Brain microvascular endothelial cell (primary cell): ENCODE results near the gene DYSF.

Experiments
- DNase-seq: peaks from one replicate; pipeline ENCODE4 v3.0.0-alpha.2; 2020
- H3K27ac ChIP-seq: fragments of 250-450 bp; sonication (Bioruptor Pico); 2 replicates; pipeline ENCODE4 v1.5.1; 2020; ENCODE audit warnings: mild to moderate bottlenecking, moderate library complexity
- H3K27me3 ChIP-seq: fragments of 250-450 bp; sonication (Bioruptor Pico); replicated peaks from 2 replicates; pipeline ENCODE4 v1.5.1; 2020; ENCODE audit warnings: mild to moderate bottlenecking
- H3K36me3 ChIP-seq: fragments of 250-450 bp; sonication (Bioruptor Pico); replicated peaks from 2 replicates; pipeline ENCODE4 v1.5.1; 2020; ENCODE audit warnings: mild to moderate bottlenecking
- H3K4me3 ChIP-seq: 2 replicates; pipeline ENCODE4 v1.5.1; 2011; ENCODE audit warnings: low read depth, mild to moderate bottlenecking, control low read depth, low read length, moderate library complexity
- in situ Hi-C: cut with HindIII; loops from 2 replicates; pipeline ENCODE4 v1.10.0; 2017; ENCODE audit warnings: low sequenced_read_pairs, low pct_ligation_motif_present
- TF ChIP-seq, protein P1 (sequence below): IDR thresholded peaks from 2 replicates; pipeline ENCODE4 v1.5.1; 2011; ENCODE audit warnings: low read depth, mild to moderate bottlenecking, moderate library complexity, low read length, control low read depth, inconsistent platforms; ENCODE audit errors: missing control alignments

Gene DYSF

DNA sequence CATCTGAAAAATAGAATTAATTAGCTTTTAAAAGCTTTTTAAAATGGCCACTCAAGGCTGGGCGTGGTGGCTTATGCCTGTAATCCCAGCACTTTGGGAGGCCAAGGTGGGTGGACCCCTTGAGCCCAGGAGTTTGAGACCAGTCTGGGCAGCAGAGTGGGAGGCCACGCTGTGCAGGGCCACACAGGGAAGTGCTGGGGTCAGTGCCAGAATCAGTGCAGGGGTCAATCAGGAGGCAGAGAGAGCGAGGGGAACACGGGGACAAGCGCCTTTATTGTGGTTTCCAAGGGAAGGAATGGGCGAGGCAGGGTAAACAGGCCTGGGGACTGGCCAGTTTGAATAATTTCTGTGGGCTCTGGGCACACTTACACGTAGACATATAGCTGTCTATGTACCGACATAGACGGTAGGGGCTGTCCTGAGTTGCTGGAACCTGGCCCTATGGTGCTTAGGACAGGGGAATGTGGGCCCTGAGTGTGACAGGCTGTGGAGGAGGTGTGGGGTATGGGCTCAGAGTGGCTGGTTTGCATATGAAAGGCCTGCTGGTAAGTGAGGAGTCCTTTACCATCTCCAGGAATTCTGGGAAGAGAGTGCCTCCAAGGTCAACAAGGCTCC lies 42.9 kb downstream of the DYSF start:
- no peaks in the 10 kb centered on the region for H3K36me3 ChIP-seq
- in situ Hi-C loops = no loop called here
- no peak overlapping the region for H3K27ac ChIP-seq
- H3K4me3 ChIP-seq = no peak overlapping the region
- TF ChIP-seq, protein P1, sequence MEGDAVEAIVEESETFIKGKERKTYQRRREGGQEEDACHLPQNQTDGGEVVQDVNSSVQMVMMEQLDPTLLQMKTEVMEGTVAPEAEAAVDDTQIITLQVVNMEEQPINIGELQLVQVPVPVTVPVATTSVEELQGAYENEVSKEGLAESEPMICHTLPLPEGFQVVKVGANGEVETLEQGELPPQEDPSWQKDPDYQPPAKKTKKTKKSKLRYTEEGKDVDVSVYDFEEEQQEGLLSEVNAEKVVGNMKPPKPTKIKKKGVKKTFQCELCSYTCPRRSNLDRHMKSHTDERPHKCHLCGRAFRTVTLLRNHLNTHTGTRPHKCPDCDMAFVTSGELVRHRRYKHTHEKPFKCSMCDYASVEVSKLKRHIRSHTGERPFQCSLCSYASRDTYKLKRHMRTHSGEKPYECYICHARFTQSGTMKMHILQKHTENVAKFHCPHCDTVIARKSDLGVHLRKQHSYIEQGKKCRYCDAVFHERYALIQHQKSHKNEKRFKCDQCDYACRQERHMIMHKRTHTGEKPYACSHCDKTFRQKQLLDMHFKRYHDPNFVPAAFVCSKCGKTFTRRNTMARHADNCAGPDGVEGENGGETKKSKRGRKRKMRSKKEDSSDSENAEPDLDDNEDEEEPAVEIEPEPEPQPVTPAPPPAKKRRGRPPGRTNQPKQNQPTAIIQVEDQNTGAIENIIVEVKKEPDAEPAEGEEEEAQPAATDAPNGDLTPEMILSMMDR = no peak
- no peak for DNase-seq
- no peaks in the 10 kb centered on the region for H3K27me3 ChIP-seq

DNA sequence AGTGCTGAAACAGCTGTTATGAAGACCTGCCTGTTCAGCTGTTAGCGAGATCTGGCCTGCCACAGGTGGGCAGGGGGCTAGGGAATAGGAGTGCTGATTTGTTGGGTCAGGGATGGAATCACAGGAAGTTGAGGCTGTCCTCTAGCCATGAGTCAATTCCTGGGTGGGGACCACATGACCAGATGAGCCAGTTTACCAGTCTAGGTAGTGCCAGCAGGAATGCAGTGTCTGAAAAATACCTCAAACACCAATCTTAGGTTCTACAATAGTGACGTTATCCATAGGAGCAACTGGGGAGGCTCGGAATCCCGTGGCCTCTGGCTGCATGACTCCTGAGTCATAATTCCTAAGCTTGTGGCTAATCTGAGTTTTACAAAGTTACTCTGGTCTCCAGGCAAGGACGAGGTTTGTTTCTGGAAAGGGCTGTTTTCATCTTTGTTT lies 44.9 kb downstream of the DYSF start:
- DNase-seq = peak; percentile 98
- H3K27ac ChIP-seq = peak overlapping the region; percentile 91
- no peaks in the 10 kb centered on the region for H3K36me3 ChIP-seq
- H3K27me3 ChIP-seq = no peaks in the 10 kb centered on the region
- in situ Hi-C loops = no loop called here
- no peak overlapping the region for H3K4me3 ChIP-seq
- TF ChIP-seq, protein P1 = no peak

DNA sequence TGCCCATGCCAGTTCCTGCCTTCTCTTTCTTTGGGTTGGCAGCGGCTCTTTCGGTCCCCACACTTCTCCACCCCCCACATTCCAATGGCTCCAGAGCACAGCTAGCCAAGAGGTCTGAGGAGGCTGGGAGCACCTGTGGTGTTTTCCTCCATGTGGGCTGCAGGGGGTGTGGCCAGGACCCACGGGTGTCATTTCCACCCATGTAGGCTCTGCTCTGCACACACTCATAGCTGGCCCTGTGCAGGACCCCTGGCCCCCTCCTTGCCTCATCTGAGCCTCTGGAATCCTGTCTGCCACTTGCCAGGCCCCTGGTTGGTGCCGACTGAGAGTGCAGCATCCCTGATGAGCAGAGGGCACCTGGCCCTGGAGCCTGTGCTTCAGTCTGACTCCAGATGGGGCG lies 46.3 kb downstream of the DYSF start:
- DNase-seq = no peak
- TF ChIP-seq, protein P1 = no peak
- Histone ChIP-seq H3K27me3 (no peaks in the 10 kb centered on the region), H3K27ac (peak overlapping the region; percentile 91), H3K4me3 (no peak overlapping the region), H3K36me3 (no peaks in the 10 kb centered on the region)
- in situ Hi-C loops = no loop called here

DNA sequence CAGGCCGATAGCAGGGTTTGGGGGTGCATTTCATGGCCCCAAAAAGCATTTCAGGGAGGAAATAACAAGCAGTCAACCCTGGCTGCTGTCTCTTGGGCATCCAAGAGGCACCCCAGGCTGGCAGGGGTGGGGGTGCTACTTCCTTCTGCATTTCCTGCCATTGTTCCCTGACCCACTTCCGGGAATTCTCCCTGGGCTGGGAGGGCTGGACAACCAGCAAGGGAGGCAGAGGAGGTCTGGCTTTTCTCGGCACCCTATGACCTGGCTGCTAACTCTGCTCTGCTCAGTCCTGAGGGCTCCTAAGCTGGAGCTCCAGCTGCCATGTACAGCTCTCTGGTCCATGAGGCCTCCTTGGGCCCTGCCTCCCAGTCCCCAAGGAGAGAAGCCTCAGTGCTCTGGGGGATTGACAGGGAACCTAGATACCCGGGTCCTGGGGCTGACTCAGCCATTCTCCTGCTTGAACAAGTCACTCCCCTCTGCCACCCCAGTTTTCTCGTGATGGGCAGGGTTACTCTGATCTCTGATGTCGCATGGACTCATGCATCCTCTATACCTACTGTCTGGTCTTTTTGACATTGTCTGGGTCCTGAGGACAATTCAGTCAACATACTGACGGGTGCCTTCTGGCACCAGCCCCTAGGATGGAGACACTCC lies 47.2 kb downstream of the DYSF start:
- H3K36me3 ChIP-seq = no peaks in the 10 kb centered on the region
- no peak overlapping the region for H3K4me3 ChIP-seq
- DNase-seq = no peak
- in situ Hi-C loops = no loop called here
- TF ChIP-seq, protein P1 = no peak
- peak overlapping the region; percentile 16 for H3K27ac ChIP-seq
- no peaks in the 10 kb centered on the region for H3K27me3 ChIP-seq

DNA sequence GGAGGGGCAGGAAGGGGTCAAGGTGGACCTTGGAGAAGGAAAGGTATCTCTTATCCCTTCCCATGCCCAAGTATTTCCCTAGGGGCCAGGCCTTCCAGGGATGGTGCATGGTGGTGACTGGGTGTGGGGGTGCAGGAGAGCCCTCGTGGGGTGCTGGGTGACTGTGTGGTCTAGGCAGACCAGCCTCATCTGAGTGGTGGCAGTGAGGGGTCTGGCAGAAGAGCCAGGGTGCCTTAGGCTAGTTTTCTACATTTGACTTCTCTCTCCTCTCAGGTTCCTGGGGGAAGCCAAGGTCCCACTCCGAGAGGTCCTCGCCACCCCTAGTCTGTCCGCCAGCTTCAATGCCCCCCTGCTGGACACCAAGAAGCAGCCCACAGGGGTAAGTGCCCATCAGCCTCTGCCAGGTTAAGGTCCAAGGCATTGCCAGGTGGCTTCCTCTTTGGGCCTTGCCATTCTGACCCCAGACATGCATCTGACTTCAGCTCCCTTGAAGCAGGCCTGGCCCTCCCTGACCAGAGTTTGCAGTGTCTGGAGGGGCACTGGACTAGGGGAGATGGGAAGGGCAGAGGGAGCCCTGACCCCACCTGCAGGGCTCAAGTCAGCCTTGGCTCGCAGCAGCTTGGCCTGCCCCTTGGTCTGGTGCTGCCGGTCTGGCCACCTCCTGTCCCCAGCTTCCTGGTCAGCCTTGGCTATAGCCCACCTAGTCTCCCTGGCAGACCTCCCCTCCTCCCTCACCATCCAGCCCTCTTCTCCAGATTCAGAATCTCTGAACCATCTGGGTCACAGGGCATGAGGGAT lies 49.8 kb downstream of the DYSF start:
- Histone ChIP-seq H3K36me3 (no peaks in the 10 kb centered on the region), H3K4me3 (no peak overlapping the region), H3K27ac (no peak overlapping the region), H3K27me3 (no peaks in the 10 kb centered on the region)
- in situ Hi-C loops = no loop called here
- no peak for DNase-seq
- TF ChIP-seq, protein P1 = no peak
